GM12878 (cell line): Measurements from ENCODE around the gene MAN1A1.

Source experiments
- CREM ChIP-seq: IDR thresholded peaks from 2 replicates; pipeline ENCODE4 v1.6.1; 2014; ENCODE audit warnings: antibody characterized with exemption, low read depth
- PAX5 ChIP-seq: IDR thresholded peaks from 2 replicates; pipeline ENCODE4 v1.6.1; 2011; ENCODE audit warnings: low read depth, low read length, borderline replicate concordance
- TF ChIP-seq, protein P1 (sequence below): fragments of 450-650 bp; IDR thresholded peaks from 2 replicates; pipeline ENCODE4 v1.6.1; 2017; ENCODE audit warnings: antibody characterized with exemption, mild to moderate bottlenecking, moderate library complexity

- TF ChIP-seq CREM, result no peak
- TF ChIP-seq PAX5, result no peak
- TF ChIP-seq, protein P1, sequence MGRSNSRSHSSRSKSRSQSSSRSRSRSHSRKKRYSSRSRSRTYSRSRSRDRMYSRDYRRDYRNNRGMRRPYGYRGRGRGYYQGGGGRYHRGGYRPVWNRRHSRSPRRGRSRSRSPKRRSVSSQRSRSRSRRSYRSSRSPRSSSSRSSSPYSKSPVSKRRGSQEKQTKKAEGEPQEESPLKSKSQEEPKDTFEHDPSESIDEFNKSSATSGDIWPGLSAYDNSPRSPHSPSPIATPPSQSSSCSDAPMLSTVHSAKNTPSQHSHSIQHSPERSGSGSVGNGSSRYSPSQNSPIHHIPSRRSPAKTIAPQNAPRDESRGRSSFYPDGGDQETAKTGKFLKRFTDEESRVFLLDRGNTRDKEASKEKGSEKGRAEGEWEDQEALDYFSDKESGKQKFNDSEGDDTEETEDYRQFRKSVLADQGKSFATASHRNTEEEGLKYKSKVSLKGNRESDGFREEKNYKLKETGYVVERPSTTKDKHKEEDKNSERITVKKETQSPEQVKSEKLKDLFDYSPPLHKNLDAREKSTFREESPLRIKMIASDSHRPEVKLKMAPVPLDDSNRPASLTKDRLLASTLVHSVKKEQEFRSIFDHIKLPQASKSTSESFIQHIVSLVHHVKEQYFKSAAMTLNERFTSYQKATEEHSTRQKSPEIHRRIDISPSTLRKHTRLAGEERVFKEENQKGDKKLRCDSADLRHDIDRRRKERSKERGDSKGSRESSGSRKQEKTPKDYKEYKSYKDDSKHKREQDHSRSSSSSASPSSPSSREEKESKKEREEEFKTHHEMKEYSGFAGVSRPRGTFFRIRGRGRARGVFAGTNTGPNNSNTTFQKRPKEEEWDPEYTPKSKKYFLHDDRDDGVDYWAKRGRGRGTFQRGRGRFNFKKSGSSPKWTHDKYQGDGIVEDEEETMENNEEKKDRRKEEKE, result no peak
These were observed 23.8 kb downstream of the MAN1A1 start for GRCh38 chr6:119325559-119326265.
